HEK293 (cell line): Measurements from ENCODE around the gene MRPL19.

Experiments used
- CTCF ChIA-PET: fragments of 350-600 bp; formaldehyde crosslinking; extraction: SDS; loops from one replicate; lab custom pipeline; 2021; ENCODE audit warnings: antibody characterized with exemption; lab: Yijun Ruan, JAX
- POLR2A ChIA-PET: fragments of 300-600 bp; formaldehyde crosslinking; extraction: SDS; loops from one replicate; lab custom pipeline; 2020; ENCODE audit warnings: antibody characterized with exemption, inconsistent platforms; lab: Yijun Ruan, JAX
- H3K27ac ChIP-seq: fragments of 200-500 bp; sonication (Bioruptor generic); 2 replicates; pipeline ENCODE4 v1.5.1; 2014; ENCODE audit warnings: low read depth, low read length, control low read depth, inconsistent platforms; ENCODE audit errors: extremely low read depth
- H3K36me3 ChIP-seq, 2 experiments: fragments of 200-500 bp in 1 of 2; sonication (Bioruptor generic) in 1 of 2; 1 replicate in 1 of 2; 2 replicates in 1 of 2; pipeline ENCODE4 v1.5.1; 2014 to 2017; ENCODE audit warnings: inconsistent platforms in 2 of 2, low read length in 2 of 2; ENCODE audit not compliant: control insufficient read depth in 2 of 2, insufficient read depth in 1 of 2
- H3K4me1 ChIP-seq: fragments of 200-500 bp; sonication (Bioruptor generic); 2 replicates; pipeline ENCODE4 v1.5.1; 2014; ENCODE audit warnings: mild to moderate bottlenecking, low read length, inconsistent platforms; ENCODE audit not compliant: control insufficient read depth, insufficient read depth
- H3K4me3 ChIP-seq: 2 replicates; pipeline ENCODE4 v1.5.1; 2011; ENCODE audit warnings: low read depth, mild to moderate bottlenecking, control low read depth, low read length, moderate library complexity
- H3K9me3 ChIP-seq: fragments of 200-500 bp; sonication (Bioruptor generic); 2 replicates; pipeline ENCODE4 v1.5.1; 2014; ENCODE audit warnings: low read depth, low read length, inconsistent platforms; ENCODE audit not compliant: control insufficient read depth, insufficient read depth
- BCL11B ChIP-seq: fragments of 450-650 bp; formaldehyde crosslinking; IDR thresholded peaks from 2 replicates; pipeline ENCODE4 v1.5.1; 2016; ENCODE audit warnings: low read depth, missing biosample characterization, missing genetic modification characterization
- FEZF1 ChIP-seq: fragments of 450-650 bp; formaldehyde crosslinking; IDR thresholded peaks from 2 replicates; pipeline ENCODE4 v1.5.1; 2016; ENCODE audit warnings: missing biosample characterization, missing genetic modification characterization
- HOXA7 ChIP-seq: sonication (generic); formaldehyde crosslinking; IDR thresholded peaks from 2 replicates; pipeline ENCODE4 v1.8.1; 2022; ENCODE audit warnings: missing genetic modification reagents, borderline replicate concordance
- HOXD13 ChIP-seq: sonication (generic); formaldehyde crosslinking; IDR thresholded peaks from 2 replicates; pipeline ENCODE4 v1.8.0; 2022; ENCODE audit warnings: missing genetic modification reagents, borderline replicate concordance
- SALL2 ChIP-seq: fragments of 450-650 bp; formaldehyde crosslinking; IDR thresholded peaks from 2 replicates; pipeline ENCODE4 v1.5.0; 2017; ENCODE audit warnings: missing biosample characterization, mild to moderate bottlenecking, missing genetic modification characterization, borderline replicate concordance
- SCRT1 ChIP-seq: fragments of 450-650 bp; formaldehyde crosslinking; IDR thresholded peaks from 2 replicates; pipeline ENCODE4 v1.5.1; 2016; ENCODE audit warnings: missing biosample characterization, missing genetic modification characterization, borderline replicate concordance
- SP3 ChIP-seq: fragments of 450-650 bp; formaldehyde crosslinking; IDR thresholded peaks from 2 replicates; pipeline ENCODE4 v1.5.1; 2016; ENCODE audit warnings: missing biosample characterization, missing genetic modification characterization
- YY1 ChIP-seq: fragments of 450-650 bp; formaldehyde crosslinking; IDR thresholded peaks from 2 replicates; pipeline ENCODE4 v1.5.1; 2018; ENCODE audit warnings: missing biosample characterization, missing genetic modification characterization
- YY2 ChIP-seq: fragments of 450-650 bp; formaldehyde crosslinking; IDR thresholded peaks from 2 replicates; pipeline ENCODE4 v1.5.1; 2016; ENCODE audit warnings: missing biosample characterization, missing genetic modification characterization
- ZBTB7A ChIP-seq: fragments of 450-650 bp; formaldehyde crosslinking; IDR thresholded peaks from 2 replicates; pipeline ENCODE4 v1.5.1; 2016; ENCODE audit warnings: low read depth, missing biosample characterization, missing genetic modification characterization
- ZNF10 ChIP-seq: fragments of 450-650 bp; formaldehyde crosslinking; IDR thresholded peaks from 2 replicates; pipeline ENCODE4 v1.5.1; 2017; ENCODE audit warnings: missing biosample characterization, missing genetic modification characterization
- ZNF302 ChIP-seq: fragments of 450-650 bp; formaldehyde crosslinking; IDR thresholded peaks from 2 replicates; pipeline ENCODE4 v1.5.1; 2016; ENCODE audit warnings: missing biosample characterization, missing genetic modification characterization, low read depth
- ZNF341 ChIP-seq: fragments of 450-650 bp; formaldehyde crosslinking; IDR thresholded peaks from 2 replicates; pipeline ENCODE4; 2016; ENCODE audit warnings: low read depth, missing biosample characterization, missing genetic modification characterization
- ZNF37A ChIP-seq: fragments of 450-650 bp; IDR thresholded peaks from 2 replicates; pipeline ENCODE4 v1.5.1; 2018; ENCODE audit warnings: missing biosample characterization, missing genetic modification characterization
- ZNF391 ChIP-seq: fragments of 450-650 bp; formaldehyde crosslinking; IDR thresholded peaks from 2 replicates; pipeline ENCODE4 v1.5.1; 2016; ENCODE audit warnings: low read depth, missing biosample characterization, missing genetic modification characterization, borderline replicate concordance
- ZNF433 ChIP-seq: fragments of 450-650 bp; formaldehyde crosslinking; IDR thresholded peaks from 2 replicates; pipeline ENCODE4 v1.5.1; 2016; ENCODE audit warnings: missing biosample characterization, missing genetic modification characterization, low read depth
- ZNF561 ChIP-seq: fragments of 450-650 bp; IDR thresholded peaks from 2 replicates; pipeline ENCODE4 v1.5.1; 2018; ENCODE audit warnings: missing biosample characterization, missing genetic modification characterization, borderline replicate concordance
- ZNF664 ChIP-seq: fragments of 450-650 bp; formaldehyde crosslinking; IDR thresholded peaks from 2 replicates; pipeline ENCODE4 v1.5.1; 2016; ENCODE audit warnings: missing biosample characterization, missing genetic modification characterization
- ZNF677 ChIP-seq: fragments of 450-650 bp; IDR thresholded peaks from 2 replicates; pipeline ENCODE4 v1.5.0; 2018; ENCODE audit warnings: missing biosample characterization, mild to moderate bottlenecking, missing genetic modification characterization, moderate library complexity
- ZNF707 ChIP-seq: fragments of 450-650 bp; formaldehyde crosslinking; IDR thresholded peaks from 2 replicates; pipeline ENCODE4 v1.5.1; 2016; ENCODE audit warnings: missing biosample characterization, missing genetic modification characterization
- ZNF837 ChIP-seq: fragments of 450-650 bp; formaldehyde crosslinking; IDR thresholded peaks from 2 replicates; pipeline ENCODE4 v1.5.1; 2016; ENCODE audit warnings: missing biosample characterization, missing genetic modification characterization
- ZNF843 ChIP-seq: fragments of 450-650 bp; formaldehyde crosslinking; IDR thresholded peaks from 2 replicates; pipeline ENCODE4 v1.5.1; 2016; ENCODE audit warnings: missing biosample characterization, missing genetic modification characterization
- ZXDB ChIP-seq: fragments of 450-650 bp; formaldehyde crosslinking; IDR thresholded peaks from 2 replicates; pipeline ENCODE4 v1.5.1; 2016; ENCODE audit warnings: missing biosample characterization, missing genetic modification characterization
- TF ChIP-seq, protein P1 (sequence below): fragments of 450-650 bp; formaldehyde crosslinking; IDR thresholded peaks from 2 replicates; pipeline ENCODE4 v1.5.1; 2017; ENCODE audit warnings: missing biosample characterization, missing genetic modification characterization
- TF ChIP-seq, protein P2 (sequence below): fragments of 450-650 bp; formaldehyde crosslinking; IDR thresholded peaks from 2 replicates; pipeline ENCODE4 v1.5.1; 2016; ENCODE audit warnings: missing biosample characterization, missing genetic modification characterization
- TF ChIP-seq, protein P3 (sequence below): fragments of 450-650 bp; formaldehyde crosslinking; IDR thresholded peaks from 2 replicates; pipeline ENCODE4 v1.5.1; 2016; ENCODE audit warnings: missing biosample characterization, missing genetic modification characterization
- TF ChIP-seq, protein P4 (sequence below): fragments of 450-650 bp; formaldehyde crosslinking; IDR thresholded peaks from 2 replicates; pipeline ENCODE4 v1.5.1; 2016; ENCODE audit warnings: missing biosample characterization, missing genetic modification characterization
- TF ChIP-seq, protein P5 (sequence below): fragments of 450-650 bp; formaldehyde crosslinking; IDR thresholded peaks from 2 replicates; pipeline ENCODE4 v1.5.1; 2016; ENCODE audit warnings: missing biosample characterization, missing genetic modification characterization

MRPL19 gene

DNA sequence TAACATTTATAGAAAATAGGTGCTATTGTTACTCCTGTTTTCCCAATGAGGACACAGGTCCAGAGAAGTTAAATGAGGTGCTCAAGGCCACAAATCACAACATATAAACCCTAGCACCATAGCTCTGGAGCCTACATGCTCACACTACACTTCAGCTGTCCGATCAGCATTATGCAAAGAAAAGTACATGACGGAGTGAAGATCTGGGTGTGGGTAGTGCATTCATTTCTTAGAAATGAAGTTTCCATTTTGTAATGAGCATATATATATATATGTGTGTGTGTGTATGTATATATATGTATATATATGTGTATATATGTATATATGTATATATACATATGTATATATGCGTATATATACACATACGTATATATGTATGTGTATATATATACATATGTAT, 30.2 kb upstream of the MRPL19 start:
- no peak overlapping the region for H3K27ac ChIP-seq
- no peaks in the 10 kb centered on the region for H3K36me3 ChIP-seq
- ChIA-PET POLR2A (no interaction called here), CTCF (interaction anchor here (0.9 to 1.7 kb wide), 4 partner anchors 12 to 153 kb away, joined by 4 to 10 read pairs (median 6); no protein-coding TSS in a partner anchor)
- H3K4me1 ChIP-seq, result no peaks in the 10 kb centered on the region
- no peaks in the 10 kb centered on the region for H3K9me3 ChIP-seq
- no peak for TF ChIP-seq ZNF433 (tag by site-specific recombination)
- TF ChIP-seq, protein P1, sequence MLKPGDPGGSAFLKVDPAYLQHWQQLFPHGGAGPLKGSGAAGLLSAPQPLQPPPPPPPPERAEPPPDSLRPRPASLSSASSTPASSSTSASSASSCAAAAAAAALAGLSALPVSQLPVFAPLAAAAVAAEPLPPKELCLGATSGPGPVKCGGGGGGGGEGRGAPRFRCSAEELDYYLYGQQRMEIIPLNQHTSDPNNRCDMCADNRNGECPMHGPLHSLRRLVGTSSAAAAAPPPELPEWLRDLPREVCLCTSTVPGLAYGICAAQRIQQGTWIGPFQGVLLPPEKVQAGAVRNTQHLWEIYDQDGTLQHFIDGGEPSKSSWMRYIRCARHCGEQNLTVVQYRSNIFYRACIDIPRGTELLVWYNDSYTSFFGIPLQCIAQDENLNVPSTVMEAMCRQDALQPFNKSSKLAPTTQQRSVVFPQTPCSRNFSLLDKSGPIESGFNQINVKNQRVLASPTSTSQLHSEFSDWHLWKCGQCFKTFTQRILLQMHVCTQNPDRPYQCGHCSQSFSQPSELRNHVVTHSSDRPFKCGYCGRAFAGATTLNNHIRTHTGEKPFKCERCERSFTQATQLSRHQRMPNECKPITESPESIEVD (tag by site-specific recombination), result no peak
- TF ChIP-seq, protein P2, sequence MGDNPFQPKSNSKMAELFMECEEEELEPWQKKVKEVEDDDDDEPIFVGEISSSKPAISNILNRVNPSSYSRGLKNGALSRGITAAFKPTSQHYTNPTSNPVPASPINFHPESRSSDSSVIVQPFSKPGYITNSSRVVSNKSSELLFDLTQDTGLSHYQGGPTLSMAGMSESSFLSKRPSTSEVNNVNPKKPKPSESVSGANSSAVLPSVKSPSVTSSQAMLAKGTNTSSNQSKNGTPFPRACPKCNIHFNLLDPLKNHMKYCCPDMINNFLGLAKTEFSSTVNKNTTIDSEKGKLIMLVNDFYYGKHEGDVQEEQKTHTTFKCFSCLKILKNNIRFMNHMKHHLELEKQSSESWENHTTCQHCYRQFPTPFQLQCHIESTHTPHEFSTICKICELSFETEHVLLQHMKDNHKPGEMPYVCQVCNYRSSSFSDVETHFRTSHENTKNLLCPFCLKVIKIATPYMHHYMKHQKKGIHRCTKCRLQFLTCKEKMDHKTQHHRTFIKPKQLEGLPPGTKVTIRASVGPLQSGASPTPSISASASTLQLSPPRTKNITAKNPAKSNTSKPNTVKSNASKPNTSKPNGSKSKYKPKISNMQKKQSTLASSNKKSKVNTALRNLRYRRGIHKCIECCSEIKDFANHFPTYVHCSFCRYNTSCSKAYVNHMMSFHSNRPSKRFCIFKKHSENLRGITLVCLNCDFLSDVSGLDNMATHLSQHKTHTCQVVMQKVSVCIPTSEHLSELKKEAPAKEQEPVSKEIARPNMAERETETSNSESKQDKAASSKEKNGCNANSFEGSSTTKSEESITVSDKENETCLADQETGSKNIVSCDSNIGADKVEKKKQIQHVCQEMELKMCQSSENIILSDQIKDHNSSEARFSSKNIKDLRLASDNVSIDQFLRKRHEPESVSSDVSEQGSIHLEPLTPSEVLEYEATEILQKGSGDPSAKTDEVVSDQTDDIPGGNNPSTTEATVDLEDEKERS (tag by site-specific recombination), result no peak
- TF ChIP-seq HOXA7, result no peak
- TF ChIP-seq ZNF843 (tag by site-specific recombination), result no peak
- TF ChIP-seq ZNF677 (tag by site-specific recombination), result no peak
- TF ChIP-seq HOXD13, result no peak
- TF ChIP-seq SP3, result no peak
- TF ChIP-seq SCRT1, result no peak
- TF ChIP-seq, protein P3, sequence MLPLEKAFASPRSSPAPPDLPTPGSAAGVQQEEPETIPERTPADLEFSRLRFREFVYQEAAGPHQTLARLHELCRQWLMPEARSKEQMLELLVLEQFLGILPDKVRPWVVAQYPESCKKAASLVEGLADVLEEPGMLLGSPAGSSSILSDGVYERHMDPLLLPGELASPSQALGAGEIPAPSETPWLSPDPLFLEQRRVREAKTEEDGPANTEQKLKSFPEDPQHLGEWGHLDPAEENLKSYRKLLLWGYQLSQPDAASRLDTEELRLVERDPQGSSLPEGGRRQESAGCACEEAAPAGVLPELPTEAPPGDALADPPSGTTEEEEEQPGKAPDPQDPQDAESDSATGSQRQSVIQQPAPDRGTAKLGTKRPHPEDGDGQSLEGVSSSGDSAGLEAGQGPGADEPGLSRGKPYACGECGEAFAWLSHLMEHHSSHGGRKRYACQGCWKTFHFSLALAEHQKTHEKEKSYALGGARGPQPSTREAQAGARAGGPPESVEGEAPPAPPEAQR (tag by site-specific recombination), result no peak
- no peak for TF ChIP-seq FEZF1
- no peak for TF ChIP-seq SALL2 (tag by site-specific recombination)
- no peak for TF ChIP-seq ZNF391 (tag by site-specific recombination)
- no peak for TF ChIP-seq BCL11B
- TF ChIP-seq YY1, result no peak
- TF ChIP-seq, protein P4, sequence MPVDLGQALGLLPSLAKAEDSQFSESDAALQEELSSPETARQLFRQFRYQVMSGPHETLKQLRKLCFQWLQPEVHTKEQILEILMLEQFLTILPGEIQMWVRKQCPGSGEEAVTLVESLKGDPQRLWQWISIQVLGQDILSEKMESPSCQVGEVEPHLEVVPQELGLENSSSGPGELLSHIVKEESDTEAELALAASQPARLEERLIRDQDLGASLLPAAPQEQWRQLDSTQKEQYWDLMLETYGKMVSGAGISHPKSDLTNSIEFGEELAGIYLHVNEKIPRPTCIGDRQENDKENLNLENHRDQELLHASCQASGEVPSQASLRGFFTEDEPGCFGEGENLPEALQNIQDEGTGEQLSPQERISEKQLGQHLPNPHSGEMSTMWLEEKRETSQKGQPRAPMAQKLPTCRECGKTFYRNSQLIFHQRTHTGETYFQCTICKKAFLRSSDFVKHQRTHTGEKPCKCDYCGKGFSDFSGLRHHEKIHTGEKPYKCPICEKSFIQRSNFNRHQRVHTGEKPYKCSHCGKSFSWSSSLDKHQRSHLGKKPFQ (tag by site-specific recombination), result no peak
- TF ChIP-seq YY2, result no peak
- no peak for TF ChIP-seq ZNF302
- no peak for TF ChIP-seq ZNF341
- no peak for TF ChIP-seq ZNF664 (tag by site-specific recombination)
- H3K4me3 ChIP-seq, result no peak overlapping the region

DNA sequence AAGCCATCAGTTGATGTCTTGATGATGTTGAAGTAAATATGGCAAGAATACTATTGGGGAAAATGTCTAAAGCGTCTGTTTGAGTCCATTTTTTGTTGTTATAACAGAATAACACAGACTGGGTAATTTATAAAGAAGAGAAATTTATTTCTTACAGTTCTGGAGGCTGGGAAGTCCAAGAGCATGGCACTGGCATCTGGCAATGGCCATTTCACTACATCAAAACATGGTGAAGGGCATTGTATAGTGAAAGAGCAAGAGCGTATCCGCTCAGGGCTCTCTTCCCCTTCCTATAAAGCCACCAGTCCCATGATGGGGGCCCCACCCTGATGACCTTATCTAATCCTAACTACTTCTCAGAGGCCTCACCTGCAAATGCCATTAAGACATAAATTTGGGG, 29.6 kb upstream of the MRPL19 start:
- Histone ChIP-seq H3K27ac (no peak overlapping the region), H3K9me3 (no peaks in the 10 kb centered on the region), H3K4me1 (no peaks in the 10 kb centered on the region), H3K4me3 (no peak overlapping the region), H3K36me3 (no peaks in the 10 kb centered on the region)
- ChIA-PET POLR2A (no interaction called here), CTCF (interaction anchor here (1.7 kb wide), 1 partner anchor 12 kb away, joined by 10 read pairs; no protein-coding TSS in a partner anchor)
- TF ChIP-seq ZNF837 (tag by site-specific recombination) (no peak), ZBTB7A (no peak), ZNF10 (tag by site-specific recombination) (no peak), ZNF561 (tag by site-specific recombination) (no peak), ZNF707 (tag by site-specific recombination) (no peak), ZXDB (no peak), ZNF37A (no peak)
- TF ChIP-seq, protein P5, sequence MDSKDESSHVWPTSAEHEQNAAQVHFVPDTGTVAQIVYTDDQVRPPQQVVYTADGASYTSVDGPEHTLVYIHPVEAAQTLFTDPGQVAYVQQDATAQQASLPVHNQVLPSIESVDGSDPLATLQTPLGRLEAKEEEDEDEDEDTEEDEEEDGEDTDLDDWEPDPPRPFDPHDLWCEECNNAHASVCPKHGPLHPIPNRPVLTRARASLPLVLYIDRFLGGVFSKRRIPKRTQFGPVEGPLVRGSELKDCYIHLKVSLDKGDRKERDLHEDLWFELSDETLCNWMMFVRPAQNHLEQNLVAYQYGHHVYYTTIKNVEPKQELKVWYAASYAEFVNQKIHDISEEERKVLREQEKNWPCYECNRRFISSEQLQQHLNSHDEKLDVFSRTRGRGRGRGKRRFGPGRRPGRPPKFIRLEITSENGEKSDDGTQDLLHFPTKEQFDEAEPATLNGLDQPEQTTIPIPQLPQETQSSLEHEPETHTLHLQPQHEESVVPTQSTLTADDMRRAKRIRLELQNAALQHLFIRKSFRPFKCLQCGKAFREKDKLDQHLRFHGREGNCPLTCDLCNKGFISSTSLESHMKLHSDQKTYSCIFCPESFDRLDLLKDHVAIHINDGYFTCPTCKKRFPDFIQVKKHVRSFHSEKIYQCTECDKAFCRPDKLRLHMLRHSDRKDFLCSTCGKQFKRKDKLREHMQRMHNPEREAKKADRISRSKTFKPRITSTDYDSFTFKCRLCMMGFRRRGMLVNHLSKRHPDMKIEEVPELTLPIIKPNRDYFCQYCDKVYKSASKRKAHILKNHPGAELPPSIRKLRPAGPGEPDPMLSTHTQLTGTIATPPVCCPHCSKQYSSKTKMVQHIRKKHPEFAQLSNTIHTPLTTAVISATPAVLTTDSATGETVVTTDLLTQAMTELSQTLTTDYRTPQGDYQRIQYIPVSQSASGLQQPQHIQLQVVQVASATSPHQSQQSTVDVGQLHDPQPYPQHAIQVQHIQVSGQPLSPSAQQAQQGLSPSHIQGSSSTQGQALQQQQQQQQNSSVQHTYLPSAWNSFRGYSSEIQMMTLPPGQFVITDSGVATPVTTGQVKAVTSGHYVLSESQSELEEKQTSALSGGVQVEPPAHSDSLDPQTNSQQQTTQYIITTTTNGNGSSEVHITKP (tag by site-specific recombination), result no peak
